Motor neuron (in vitro differentiated cells): ENCODE data around the gene DCTN1. TPM values are rescaled to one million over a fixed set of nuclear protein-coding genes. Genes with fewer than 3 reads are reported as not detected.

Source experiments
- ATAC-seq, 8 experiments: fragments of 200-7000 bp; cut with Tn5 transposase; replicated peaks in 6 of 8; 2 replicates each; pipeline ENCODE4 v1.8.0; 2021; ENCODE audit warnings: mild to moderate bottlenecking in 8 of 8, moderate library complexity in 8 of 8
- H3K27ac ChIP-seq, 2 donors: fragments of 250-450 bp; sonication (Bioruptor Pico); 2 replicates each; pipeline ENCODE4 v1.9.0; 2021; ENCODE audit warnings: antibody characterized with exemption in 2 of 2, mild to moderate bottlenecking in 2 of 2, moderate library complexity in 1 of 2
- H3K4me1 ChIP-seq, 2 donors: fragments of 250-450 bp; sonication (Bioruptor Pico); replicated peaks in 1 of 2; 2 replicates each; pipeline ENCODE4 v1.6.1; 2021; ENCODE audit warnings: antibody characterized with exemption in 2 of 2, mild to moderate bottlenecking in 2 of 2, moderate library complexity in 1 of 2
- H3K4me3 ChIP-seq, 5 donors: fragments of 250-450 bp; sonication (Bioruptor Pico); 2 replicates each; pipeline ENCODE4 v1.9.0; 2021; ENCODE audit warnings: antibody characterized with exemption in 5 of 5, mild to moderate bottlenecking in 5 of 5, moderate library complexity in 4 of 5
- WGBS, 10 experiments: fragments of 450-650 bp; shearing (Covaris generic); methylation state at CpG; one replicate each; pipeline ENCODE4 v1.0.0; 2022; 5-methylcytosine and 5-hydroxymethylcytosine counted together
- in situ Hi-C, 9 experiments: fragments of 400-800 bp; cut with MboI; loops; one replicate each; pipeline ENCODE4 v1.15.0; 2021; ENCODE audit warnings: low sequenced_read_pairs in 9 of 9, low pct_unique_long_range_greater_than_20kb in 2 of 9; ENCODE audit not compliant: unreplicated experiment in 9 of 9
- total RNA-seq, 8 experiments: library from RNA; unstranded; fragments of 300-600 nt; gene quantifications; 2 replicates each; pipeline versions ENCODE4 v1.2.3 to v1.2.4, GENCODE V29; 2022

The DCTN1 gene
- total RNA-seq, 8 experiments from 2014 or later, result 92.7 to 205 (median 134) TPM

- H3K4me3 ChIP-seq, result no peak overlapping the region
- ATAC-seq, result no peak
- H3K4me1 ChIP-seq, result no peaks in the 10 kb centered on the region
- in situ Hi-C loops, result loop anchor here in 1 of 9 experiments (10.0 kb wide), 1 partner anchor 61 kb away; no protein-coding TSS in a partner anchor
- H3K27ac ChIP-seq, result no peak overlapping the region
- WGBS, 10 experiments, result 40 to 100% (median 85%) methylated on average over 1 to 2 of the region's 2 CpGs; no CpG with 5 or more reads in 5 of the 10 experiments
Measured at GRCh38 chr2:74325815-74326214, 54.3 kb downstream of the DCTN1 start.

GRCh38 chr2:74321737-74322136, 58.4 kb downstream of the DCTN1 start:
- Histone ChIP-seq H3K27ac (no peak overlapping the region), H3K4me3 (no peak overlapping the region), H3K4me1 (no peaks in the 10 kb centered on the region)
- WGBS, 10 experiments, result 67 to 100% (median 87%) methylated on average over 1 to 2 of the region's 2 CpGs; no CpG with 5 or more reads in 1 of the 10 experiments
- in situ Hi-C loops, result loop anchor here in 1 of 9 experiments (10.0 kb wide), 1 partner anchor 57 kb away; no protein-coding TSS in a partner anchor
- ATAC-seq, result no peak

- Histone ChIP-seq H3K27ac (no peak overlapping the region), H3K4me1 (no peaks in the 10 kb centered on the region), H3K4me3 (no peak overlapping the region)
- ATAC-seq, result peak in 1 of 8 experiments; percentile 61
- in situ Hi-C loops, result no loop called here
Measured at GRCh38 chr2:74317701-74318100, 62.4 kb downstream of the DCTN1 start.

GRCh38 chr2:74316627-74317295, 63.4 kb downstream of the DCTN1 start:
- no peaks in the 10 kb centered on the region for H3K4me1 ChIP-seq
- WGBS, 10 experiments, result 0 to 71% (median 50%) methylated on average over 1 to 6 of the region's 6 CpGs; no CpG with 5 or more reads in 1 of the 10 experiments
- no peak overlapping the region for H3K4me3 ChIP-seq
- H3K27ac ChIP-seq, result no peak overlapping the region
- peak; percentile 19 to 98 (median 52) for ATAC-seq
- in situ Hi-C loops, result no loop called here

GRCh38 chr2:74314107-74314506, 66.0 kb downstream of the DCTN1 start:
- Histone ChIP-seq H3K27ac (no peak overlapping the region), H3K4me1 (no peaks in the 10 kb centered on the region), H3K4me3 (no peak overlapping the region)
- ATAC-seq, result peak in 1 of 8 experiments; percentile 85
- in situ Hi-C loops, result no loop called here
- WGBS, 10 experiments, result 0 to 100% (median 80%) methylated on average over 1 to 3 of the region's 5 CpGs; no CpG with 5 or more reads in 4 of the 10 experiments

GRCh38 chr2:74313497-74313896, 66.6 kb downstream of the DCTN1 start:
- in situ Hi-C loops, result no loop called here
- H3K4me3 ChIP-seq, result no peak overlapping the region
- 0 to 80% (median 66%) methylated on average over 1 to 2 of the region's 2 CpGs; no CpG with 5 or more reads in 5 of the 10 experiments for WGBS, 10 experiments
- no peak overlapping the region for H3K27ac ChIP-seq
- ATAC-seq, result no peak
- H3K4me1 ChIP-seq, result no peaks in the 10 kb centered on the region

- ATAC-seq, result no peak
- H3K4me1 ChIP-seq, result no peaks in the 10 kb centered on the region
- no peak overlapping the region for H3K4me3 ChIP-seq
- H3K27ac ChIP-seq, result no peak overlapping the region
- in situ Hi-C loops, result no loop called here
Measured at GRCh38 chr2:74312913-74313312, 67.2 kb downstream of the DCTN1 start.

Other genes with a start within 250 kb of the DCTN1 start
- gene BOLA3, start 232.4 kb downstream of the DCTN1 start, total RNA-seq, result 10 to 100 TPM; 31.2 to 77.9 (median 45.8) TPM
- 10 to 100 TPM; 26.8 to 81.6 (median 50.8) TPM for gene MOB1A, start 201.4 kb downstream of the DCTN1 start, total RNA-seq
- gene MTHFD2, start 181.7 kb downstream of the DCTN1 start, total RNA-seq, result 100 to 1,000 TPM in 5 of 8 experiments, 10 to 100 TPM in 3; 46.3 to 256 (median 139) TPM
- gene SLC4A5, start 36.9 kb downstream of the DCTN1 start, total RNA-seq, result 1 to 10 TPM in 7 of 8 experiments, under 1 TPM in 1; 0.25 to 5.9 (median 2.8) TPM
- gene C2orf81, start 41.3 kb upstream of the DCTN1 start, total RNA-seq, result 1 to 10 TPM; 1.6 to 5.8 (median 2.7) TPM
- gene WDR54, start 41.4 kb upstream of the DCTN1 start, total RNA-seq, result 10 to 100 TPM; 15.1 to 63.7 (median 49.5) TPM
- gene RTKN, start 61.6 kb upstream of the DCTN1 start, total RNA-seq, result 10 to 100 TPM in 4 of 8 experiments, 1 to 10 TPM in 4; 1.4 to 33.2 (median 9.7) TPM
- gene INO80B, start 74.8 kb upstream of the DCTN1 start, total RNA-seq, result 10 to 100 TPM; 17.6 to 51.4 (median 22.9) TPM
- gene WBP1, start 78.1 kb upstream of the DCTN1 start, total RNA-seq, result 100 to 1,000 TPM in 4 of 8 experiments, 10 to 100 TPM in 4; 55.2 to 117 (median 99.8) TPM
- gene MOGS, start 85.1 kb upstream of the DCTN1 start, total RNA-seq, result 10 to 100 TPM; 30.8 to 47.6 (median 37.9) TPM
- 10 to 100 TPM; 51.1 to 83.5 (median 68.3) TPM for gene MRPL53, start 92.4 kb upstream of the DCTN1 start, total RNA-seq
- gene CCDC142, start 102.7 kb upstream of the DCTN1 start, total RNA-seq, result 10 to 100 TPM in 6 of 8 experiments, 1 to 10 TPM in 2; 8.0 to 32.3 (median 12.8) TPM
- gene TTC31, start 102.8 kb upstream of the DCTN1 start, total RNA-seq, result 10 to 100 TPM in 5 of 8 experiments, 1 to 10 TPM in 3; 4.0 to 23.5 (median 10.2) TPM
- gene LBX2, start 119.3 kb upstream of the DCTN1 start, total RNA-seq, result 1 to 10 TPM in 6 of 8 experiments, under 1 TPM in 2; 0.36 to 7.7 (median 1.4) TPM
- 10 to 100 TPM; 14.9 to 28.2 (median 18.4) TPM for gene PCGF1, start 127.4 kb upstream of the DCTN1 start, total RNA-seq
- gene TLX2, start 134.1 kb upstream of the DCTN1 start, total RNA-seq, result 1 to 10 TPM in 2 of 8 experiments, under 1 TPM in 5, not detected in 1; 0.05 to 1.5 (median 0.73) TPM
- 1 to 10 TPM in 1 of 8 experiments, under 1 TPM in 6, not detected in 1; 0.11 to 1.0 (median 0.31) TPM for gene DQX1, start 145.9 kb upstream of the DCTN1 start, total RNA-seq
- gene AUP1, start 149.4 kb upstream of the DCTN1 start, total RNA-seq, result 100 to 1,000 TPM in 3 of 8 experiments, 10 to 100 TPM in 5; 43.1 to 121 (median 74.7) TPM
- 10 to 100 TPM; 30.9 to 49.4 (median 39.3) TPM for gene HTRA2, start 149.6 kb upstream of the DCTN1 start, total RNA-seq
- gene LOXL3, start 173.6 kb upstream of the DCTN1 start, total RNA-seq, result 10 to 100 TPM in 2 of 8 experiments, 1 to 10 TPM in 4, under 1 TPM in 2; 0.54 to 29.3 (median 9.1) TPM
- gene DOK1, start 174.4 kb upstream of the DCTN1 start, total RNA-seq, result 10 to 100 TPM in 1 of 8 experiments, 1 to 10 TPM in 7; 1.6 to 23.0 (median 6.3) TPM